Measurements from ENCODE around the gene MXRA5. TPM values are rescaled to one million over a fixed set of nuclear protein-coding genes. Genes with fewer than 3 reads are reported as not detected.

Gene MXRA5
- total and polyA plus RNA-seq, 10 of the 15 experiments (the other 5 are each of a cell fraction or from before 2014, with no cell fraction given) = 0.01 to 0.03 TPM; not detected in 8

- TF ChIP-seq NKRF (conservative IDR thresholded peaks at IDR 0.05) (no peak), STAT1 (conservative IDR thresholded peaks at IDR 0.05) (no peak), PKNOX1 (IDR thresholded peaks at IDR 0.05) (no peak), NFYB (IDR thresholded peaks at IDR 0.05; ENCODE audit: insufficient read depth, low read depth, low read length) (no peak), ZSCAN29 (IDR thresholded peaks at IDR 0.05) (no peak), CUX1 (IDR thresholded peaks at IDR 0.05; ENCODE audit: insufficient replicate concordance, low read depth, low read length) (no peak), RAD51 (IDR thresholded peaks at IDR 0.05) (no peak), CTCF (IDR thresholded peaks at IDR 0.05 in 2 of 3, conservative IDR thresholded peaks at IDR 0.05 in 1 of 3; ENCODE audit: control insufficient read depth in 2 of 3, extremely low read depth in 1 of 3, insufficient read depth in 1 of 3, low read depth in 3 of 3, low read length in 3 of 3) (no peak), RBBP5 (conservative IDR thresholded peaks at IDR 0.05) (no peak), ZBTB11 (CRISPR knock-in tag; IDR thresholded peaks at IDR 0.05) (no peak), CBFB (IDR thresholded peaks at IDR 0.05; ENCODE audit: low read depth) (no peak), ELK1 (IDR thresholded peaks at IDR 0.05; ENCODE audit: low read depth, low read length) (no peak), STAT3 (IDR thresholded peaks at IDR 0.05; ENCODE audit: low read depth, low read length) (no peak), ZNF274 (IDR thresholded peaks at IDR 0.05; ENCODE audit: insufficient read depth, insufficient read length) (no peak), RFX5 (IDR thresholded peaks at IDR 0.05; ENCODE audit: low read depth, low read length) (no peak)
These were observed 29.2 kb downstream of the MXRA5 start (continued) for GRCh38 chrX:3317191-3317718.
